Hindlimb muscle (tissue), 1 donor: ENCODE measurements around the gene GPHN. TPM values are rescaled to one million over a fixed set of nuclear protein-coding genes. Genes with fewer than 3 reads are reported as not detected.

Experiments used
- DNase-seq: peaks from one replicate; pipeline ENCODE4 v3.0.0-alpha.2; 2013
- polyA plus RNA-seq: library from polyadenylated mRNA; unstranded; fragments of 120-200 nt; gene quantifications from one replicate; pipeline ENCODE4 v1.2.1, GENCODE V29; 2013; ENCODE audit not compliant: insufficient read length

The GPHN gene
- polyA plus RNA-seq, 1 donor, result 12.4 TPM

GRCh38 chr14:66965831-66966230 is 457.9 kb downstream of the GPHN start:
- DNase-seq, result no peak

GRCh38 chr14:66972469-66972868 is 464.5 kb downstream of the GPHN start:
- DNase-seq, result no peak

- DNase-seq, result no peak
Measured at GRCh38 chr14:66974397-66975025, 466.6 kb downstream of the GPHN start.

- DNase-seq, result no peak
Measured at GRCh38 chr14:66975251-66975650, 467.3 kb downstream of the GPHN start.

GRCh38 chr14:66979101-66979974 is 471.4 kb downstream of the GPHN start:
- no peak for DNase-seq

- DNase-seq, result no peak
Measured at GRCh38 chr14:66982247-66982646, 474.3 kb downstream of the GPHN start.

GRCh38 chr14:66992776-66993175 is 484.8 kb downstream of the GPHN start:
- DNase-seq, result no peak

- no peak for DNase-seq
Measured at GRCh38 chr14:66993512-66993911, 485.6 kb downstream of the GPHN start.

- no peak for DNase-seq
Measured at GRCh38 chr14:66998013-66998412, 490.1 kb downstream of the GPHN start.

GRCh38 chr14:66999978-67000377 is 492.0 kb downstream of the GPHN start:
- no peak for DNase-seq

GRCh38 chr14:67002994-67003753 is 495.2 kb downstream of the GPHN start:
- DNase-seq, result no peak

GRCh38 chr14:67004521-67004920 is 496.6 kb downstream of the GPHN start:
- DNase-seq, result no peak

GRCh38 chr14:67010602-67011001 is 502.7 kb downstream of the GPHN start:
- no peak for DNase-seq

GRCh38 chr14:67016856-67017255 is 508.9 kb downstream of the GPHN start:
- DNase-seq, result no peak

- DNase-seq, result no peak
Measured at GRCh38 chr14:67018720-67019119, 510.8 kb downstream of the GPHN start.

GRCh38 chr14:67019796-67020195 is 511.8 kb downstream of the GPHN start:
- DNase-seq, result no peak

- DNase-seq, result no peak
Measured at GRCh38 chr14:67031920-67032774, 524.2 kb downstream of the GPHN start.

GRCh38 chr14:67045440-67045839 is 537.5 kb downstream of the GPHN start:
- no peak for DNase-seq

GRCh38 chr14:67050896-67051295 is 542.9 kb downstream of the GPHN start:
- DNase-seq, result no peak

GRCh38 chr14:67056684-67057083 is 548.7 kb downstream of the GPHN start:
- no peak for DNase-seq

- no peak for DNase-seq
Measured at GRCh38 chr14:67059596-67059995, 551.6 kb downstream of the GPHN start.

GRCh38 chr14:67060546-67060945 is 552.6 kb downstream of the GPHN start:
- no peak for DNase-seq
